Right cardiac atrium (tissue), 5 donors: Measurements from ENCODE around the gene PTPRG. TPM values are rescaled to one million over a fixed set of nuclear protein-coding genes. Genes with fewer than 3 reads are reported as not detected.
"Not testable (repeated sequence)": the region's sequence is repeated elsewhere in the genome, so short reads cannot be mapped to it uniquely, and the experiment has no call there.

Experiments
- ATAC-seq, 2 donors: fragments of 200-7000 bp; cut with Tn5 transposase; one replicate each; pipeline versions ENCODE4 v1.8.0 to v1.9.1; 2020; ENCODE audit warnings: moderate library complexity in 2 of 2, mild to moderate bottlenecking in 1 of 2
- DNase-seq, 3 donors: peaks; one replicate each; pipeline ENCODE4 v3.0.0-alpha.2; 2020
- H3K27ac ChIP-seq: one replicate; pipeline ENCODE4 v1.5.1; 2013; ENCODE audit warnings: mild to moderate bottlenecking, low read length, control low read depth, moderate library complexity
- H3K27me3 ChIP-seq: one replicate; pipeline ENCODE4 v1.6.1; 2013; ENCODE audit not compliant: control insufficient read depth, insufficient read depth
- H3K4me1 ChIP-seq: one replicate; pipeline ENCODE4 v1.6.1; 2013; ENCODE audit warnings: low read length; ENCODE audit not compliant: control insufficient read depth, insufficient read depth
- H3K4me3 ChIP-seq: one replicate; pipeline ENCODE4 v1.5.1; 2013; ENCODE audit warnings: low read length, control low read depth
- H3K9me3 ChIP-seq: one replicate; pipeline ENCODE4 v1.6.1; 2013; ENCODE audit warnings: low read length; ENCODE audit not compliant: control insufficient read depth
- WGBS: extraction: QIAGEN DNeasy Blood & Tissue Kit; methylation state at CpG from one replicate; pipeline ENCODE4 v1.1.7; 2013; 5-methylcytosine and 5-hydroxymethylcytosine counted together
- intact Hi-C, 4 donors: fragments of 100-400 bp; cut with DNase I; formaldehyde crosslinking; loops; one replicate each; pipeline versions ENCODE4 v1.11.0 to v1.14.0; 2022 to 2023
- polyA plus RNA-seq: library from polyadenylated mRNA; stranded (reverse); fragments of 200-250 nt; gene quantifications from one replicate; pipeline ENCODE4 v1.2.3, GENCODE V29; 2013
- total RNA-seq, 4 donors: library from RNA; stranded (reverse); fragmentation: NEBNext Ultra II Directional; extraction: Animal tissue kit (Norgen Biotek cat#: 25700); gene quantifications; one replicate each; pipeline ENCODE4 v1.2.1, GENCODE V29; 2021
- donor health status: healthy with polysubstance abuse.
- donor health status: DM: no; HTN: yes; CAD: no.
- donor health status: DM: no; HTN: no; CAD: no.
- donor health status: DM: no; HTN: yes; CAD: no; lungs with severe emphysema.
- donor health status: DM: yes; HTN: yes; CAD: no.

Gene PTPRG
- total and polyA plus RNA-seq, 5 donors = 8.6 to 50.7 (median 32.3) TPM

GRCh38 chr3:61812517-61812916 is 251.1 kb downstream of the PTPRG start:
- Histone ChIP-seq H3K27ac (no peak overlapping the region), H3K27me3 (no peaks in the 10 kb centered on the region), H3K4me1 (peaks cover 11% of the 10 kb centered on the region), H3K9me3 (no peaks in the 10 kb centered on the region), H3K4me3 (no peak overlapping the region)
- DNase-seq (no peak), ATAC-seq (no peak)
- 69% methylated on average over 3 of the region's 3 CpGs for WGBS
- intact Hi-C loops = no loop called here

- intact Hi-C loops = no loop called here
- Histone ChIP-seq H3K9me3 (no peaks in the 10 kb centered on the region), H3K4me1 (peaks cover 9% of the 10 kb centered on the region), H3K27me3 (no peaks in the 10 kb centered on the region), H3K4me3 (no peak overlapping the region), H3K27ac (no peak overlapping the region)
- peak in 1 of 3 donors; percentile 50 for DNase-seq
- WGBS = 84% methylated on average over 4 of the region's 4 CpGs
- ATAC-seq = no peak
These were observed 252.3 kb downstream of the PTPRG start for GRCh38 chr3:61813636-61814035.

- DNase-seq (no peak), ATAC-seq (no peak)
- Histone ChIP-seq H3K4me3 (no peak overlapping the region), H3K9me3 (no peaks in the 10 kb centered on the region), H3K4me1 (peaks cover 9% of the 10 kb centered on the region), H3K27me3 (no peaks in the 10 kb centered on the region), H3K27ac (no peak overlapping the region)
- 20% methylated on average over 1 of the region's 1 CpG for WGBS
- intact Hi-C loops = no loop called here
These were observed 253.3 kb downstream of the PTPRG start for GRCh38 chr3:61814674-61815073.

- H3K9me3 ChIP-seq, H3K27me3 ChIP-seq, DNase-seq, intact Hi-C loops, H3K4me1 ChIP-seq, ATAC-seq, H3K27ac ChIP-seq, H3K4me3 ChIP-seq: not testable (repeated sequence)
- 89% methylated on average over 5 of the region's 5 CpGs for WGBS
These were observed 254.9 kb downstream of the PTPRG start for GRCh38 chr3:61816304-61816703.

- intact Hi-C loops = no loop called here
- Histone ChIP-seq H3K4me1 (no peaks in the 10 kb centered on the region), H3K27me3 (no peaks in the 10 kb centered on the region), H3K27ac (no peak overlapping the region), H3K9me3 (no peaks in the 10 kb centered on the region), H3K4me3 (no peak overlapping the region)
- 95% methylated on average over 3 of the region's 3 CpGs for WGBS
- ATAC-seq (no peak), DNase-seq (no peak)
These were observed 258.5 kb downstream of the PTPRG start for GRCh38 chr3:61819861-61820260.

- no peaks in the 10 kb centered on the region for H3K9me3 ChIP-seq
- no peak overlapping the region for H3K4me3 ChIP-seq
- intact Hi-C loops = no loop called here
- DNase-seq = no peak
- no peaks in the 10 kb centered on the region for H3K27me3 ChIP-seq
- no peak for ATAC-seq
- no peaks in the 10 kb centered on the region for H3K4me1 ChIP-seq
- no peak overlapping the region for H3K27ac ChIP-seq
- 84% methylated on average over 6 of the region's 6 CpGs for WGBS
These were observed 259.1 kb downstream of the PTPRG start for GRCh38 chr3:61820306-61820992.

- no peak for DNase-seq
- Histone ChIP-seq H3K9me3 (no peaks in the 10 kb centered on the region), H3K27ac (no peak overlapping the region), H3K27me3 (no peaks in the 10 kb centered on the region), H3K4me3 (no peak overlapping the region), H3K4me1 (no peaks in the 10 kb centered on the region)
- intact Hi-C loops = no loop called here
- WGBS = 59% methylated on average over 1 of the region's 1 CpG
- ATAC-seq = peak in 1 of 2 donors; percentile 52
These were observed 260.5 kb downstream of the PTPRG start for GRCh38 chr3:61821823-61822251.

GRCh38 chr3:61822588-61822987 is 261.2 kb downstream of the PTPRG start:
- no peak overlapping the region for H3K4me3 ChIP-seq
- H3K27me3 ChIP-seq = no peaks in the 10 kb centered on the region
- H3K27ac ChIP-seq = no peak overlapping the region
- H3K4me1 ChIP-seq = no peaks in the 10 kb centered on the region
- 85% methylated on average over 2 of the region's 2 CpGs for WGBS
- no peaks in the 10 kb centered on the region for H3K9me3 ChIP-seq
- DNase-seq (no peak), ATAC-seq (no peak)
- intact Hi-C loops = no loop called here

GRCh38 chr3:61824553-61825135 is 263.3 kb downstream of the PTPRG start:
- no peak for ATAC-seq
- H3K4me3 ChIP-seq = no peak overlapping the region
- no peaks in the 10 kb centered on the region for H3K9me3 ChIP-seq
- H3K4me1 ChIP-seq = peaks cover 4% of the 10 kb centered on the region
- no peak overlapping the region for H3K27ac ChIP-seq
- intact Hi-C loops = no loop called here
- 94% methylated on average over 2 of the region's 2 CpGs for WGBS
- H3K27me3 ChIP-seq = no peaks in the 10 kb centered on the region
- DNase-seq = no peak

- H3K4me1 ChIP-seq = peaks cover 4% of the 10 kb centered on the region
These were observed 264.8 kb downstream of the PTPRG start for GRCh38 chr3:61826161-61826560.

GRCh38 chr3:61828184-61828874 is 267.0 kb downstream of the PTPRG start:
- Histone ChIP-seq H3K27ac (no peak overlapping the region), H3K4me1 (peaks cover 4% of the 10 kb centered on the region)
- peak in 1 of 3 donors; percentile 57 for DNase-seq

More at GRCh38 chr3:61826161-61826560, 264.8 kb downstream of the PTPRG start:
- ATAC-seq (no peak), DNase-seq (no peak)
- intact Hi-C loops = no loop called here
- Histone ChIP-seq H3K4me3 (no peak overlapping the region), H3K9me3 (no peaks in the 10 kb centered on the region), H3K27ac (no peak overlapping the region), H3K27me3 (no peaks in the 10 kb centered on the region)
- WGBS = 68% methylated on average over 5 of the region's 5 CpGs

More at GRCh38 chr3:61828184-61828874, 267.0 kb downstream of the PTPRG start:
- WGBS = 66% methylated on average over 7 of the region's 7 CpGs
- H3K9me3 ChIP-seq = no peaks in the 10 kb centered on the region
- peak; percentile 57 to 64 for ATAC-seq
- intact Hi-C loops = no loop called here
- no peak overlapping the region for H3K4me3 ChIP-seq
- H3K27me3 ChIP-seq = no peaks in the 10 kb centered on the region
